GM13976 (cell line): Measurements from ENCODE around the gene ADIPOR2.

Experiments used
- DNase-seq: peaks from one replicate; pipeline ENCODE4 v3.0.0; 2012; ENCODE audit warnings: low spot score
- CTCF ChIP-seq: IDR thresholded peaks from 2 replicates; pipeline ENCODE4 v1.5.1; 2012; ENCODE audit warnings: borderline replicate concordance, mild to moderate bottlenecking; ENCODE audit not compliant: insufficient read depth; ENCODE audit errors: extremely low read depth, missing control alignments, control extremely low read depth
- in situ Hi-C: fragments of 300-500 bp; cut with MboI; formaldehyde crosslinking; loops from one replicate; pipeline ENCODE4 v1.12.0; 2022; ENCODE audit warnings: low sequenced_read_pairs, mixed read lengths, inconsistent platforms; ENCODE audit not compliant: unreplicated experiment

ADIPOR2 gene

GRCh38 chr12:1758376-1758775 lies 67.5 kb downstream of the ADIPOR2 start:
- no peak for TF ChIP-seq CTCF
- no peak for DNase-seq
- in situ Hi-C loops = no loop called here

- no peak for TF ChIP-seq CTCF
- in situ Hi-C loops = no loop called here
- no peak for DNase-seq
Observed at GRCh38 chr12:1758887-1759286, 68.0 kb downstream of the ADIPOR2 start.

- no peak for DNase-seq
- in situ Hi-C loops = no loop called here
- TF ChIP-seq CTCF = no peak
Observed at GRCh38 chr12:1760566-1761382, 69.9 kb downstream of the ADIPOR2 start.

- no peak for TF ChIP-seq CTCF
- no peak for DNase-seq
- in situ Hi-C loops = no loop called here
Observed at GRCh38 chr12:1761857-1762256, 71.0 kb downstream of the ADIPOR2 start.

GRCh38 chr12:1763153-1763552 lies 72.3 kb downstream of the ADIPOR2 start:
- TF ChIP-seq CTCF = no peak
- DNase-seq = no peak
- in situ Hi-C loops = no loop called here

GRCh38 chr12:1766110-1766509 lies 75.2 kb downstream of the ADIPOR2 start:
- no peak for TF ChIP-seq CTCF
- in situ Hi-C loops = no loop called here
- no peak for DNase-seq

- TF ChIP-seq CTCF = no peak
- in situ Hi-C loops = no loop called here
- DNase-seq = no peak
Observed at GRCh38 chr12:1767407-1768090, 76.7 kb downstream of the ADIPOR2 start.
